Measurements from ENCODE around the gene SSH3. TPM values are rescaled to one million over a fixed set of nuclear protein-coding genes. Genes with fewer than 3 reads are reported as not detected.

SSH3 gene
- total and polyA plus RNA-seq, 11 donors: 8.1 to 23.9 (median 15.8) TPM

GRCh38 chr11:67349036-67349435 is 45.7 kb downstream of the SSH3 start:
- DNase-seq (no peak), ATAC-seq (no peak)
- TF ChIP-seq CTCF (IDR thresholded peaks at IDR 0.05) (no peak), POLR2A (IDR thresholded peaks at IDR 0.05) (no peak)
- H3K9me3 ChIP-seq: no peaks in the 10 kb centered on the region
- no peaks in the 10 kb centered on the region for H3K27me3 ChIP-seq
- 69 to 77% (median 74%) methylated on average over 5 of the region's 5 CpGs for WGBS, 4 donors
- peaks cover 0 to 4% (median 0%) of the 10 kb centered on the region in 9 donors for H3K36me3 ChIP-seq
- H3K27ac ChIP-seq: peak overlapping the region in 1 of 12 donors; percentile 30
- intact Hi-C loops (cut with DNase I): loop anchor here in 6 of 10 donors (5.0 kb wide), 1 partner anchor 33 kb away; no protein-coding TSS in a partner anchor
- no peak overlapping the region for H3K4me3 ChIP-seq
- peaks cover 2 to 43% (median 31%) of the 10 kb centered on the region in 12 donors for H3K4me1 ChIP-seq

GRCh38 chr11:67349457-67349856 is 46.1 kb downstream of the SSH3 start:
- Histone ChIP-seq H3K4me1 (peaks cover 2 to 48% (median 35%) of the 10 kb centered on the region in 12 donors), H3K36me3 (peaks cover 0 to 4% (median 0%) of the 10 kb centered on the region in 9 donors), H3K4me3 (no peak overlapping the region), H3K27ac (peak overlapping the region in 2 of 12 donors; percentile 3 to 30), H3K27me3 (no peaks in the 10 kb centered on the region), H3K9me3 (no peaks in the 10 kb centered on the region)
- ATAC-seq: no peak
- TF ChIP-seq CTCF (IDR thresholded peaks at IDR 0.05) (no peak), POLR2A (IDR thresholded peaks at IDR 0.05) (no peak)
- 70 to 76% (median 73%) methylated on average over 2 of the region's 2 CpGs for WGBS, 4 donors
- intact Hi-C loops (cut with DNase I): loop anchor here in 6 of 10 donors (5.0 kb wide), 1 partner anchor 33 kb away; no protein-coding TSS in a partner anchor
- DNase-seq: no peak

DNA sequence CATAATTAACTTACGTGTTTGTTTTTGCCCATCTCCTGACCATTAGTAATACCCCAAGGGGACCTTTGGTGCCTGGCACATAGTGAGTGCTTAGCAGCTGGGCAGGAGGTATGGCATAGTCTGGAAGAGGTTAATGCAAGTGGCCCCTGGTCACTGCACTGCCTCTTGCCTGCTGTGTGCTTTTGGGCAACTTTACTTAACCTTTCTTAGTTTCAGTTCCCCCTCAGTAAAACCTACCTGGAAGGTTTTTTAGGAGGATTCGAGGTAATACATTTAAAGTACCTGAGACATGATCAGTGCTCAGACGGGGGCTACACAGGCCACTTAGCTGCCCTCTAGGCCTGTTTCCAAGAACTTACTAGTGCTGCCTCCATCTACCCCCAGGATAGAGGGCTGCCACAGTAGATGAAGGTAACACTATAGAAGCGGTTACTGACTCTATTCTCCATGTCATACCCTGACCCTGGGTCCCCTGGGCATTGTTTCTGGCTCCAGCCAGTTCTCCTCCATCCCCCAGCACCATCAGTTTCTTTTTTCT is 46.7 kb downstream of the SSH3 start:
- ATAC-seq (no peak), DNase-seq (no peak)
- H3K36me3 ChIP-seq: peaks cover 0 to 4% (median 0%) of the 10 kb centered on the region in 9 donors
- 83 to 91% (median 85%) methylated on average over 4 of the region's 4 CpGs for WGBS, 4 donors
- TF ChIP-seq CTCF (IDR thresholded peaks at IDR 0.05) (no peak), POLR2A (IDR thresholded peaks at IDR 0.05) (no peak)
- no peaks in the 10 kb centered on the region for H3K27me3 ChIP-seq
- H3K27ac ChIP-seq: peak overlapping the region in 2 of 12 donors; percentile 3 to 30
- H3K4me1 ChIP-seq: peaks cover 3 to 53% (median 40%) of the 10 kb centered on the region in 12 donors
- H3K9me3 ChIP-seq: no peaks in the 10 kb centered on the region
- H3K4me3 ChIP-seq: no peak overlapping the region
- intact Hi-C loops (cut with DNase I): loop anchor here in 6 of 10 donors (5.0 kb wide), 1 partner anchor 32 kb away; no protein-coding TSS in a partner anchor

DNA sequence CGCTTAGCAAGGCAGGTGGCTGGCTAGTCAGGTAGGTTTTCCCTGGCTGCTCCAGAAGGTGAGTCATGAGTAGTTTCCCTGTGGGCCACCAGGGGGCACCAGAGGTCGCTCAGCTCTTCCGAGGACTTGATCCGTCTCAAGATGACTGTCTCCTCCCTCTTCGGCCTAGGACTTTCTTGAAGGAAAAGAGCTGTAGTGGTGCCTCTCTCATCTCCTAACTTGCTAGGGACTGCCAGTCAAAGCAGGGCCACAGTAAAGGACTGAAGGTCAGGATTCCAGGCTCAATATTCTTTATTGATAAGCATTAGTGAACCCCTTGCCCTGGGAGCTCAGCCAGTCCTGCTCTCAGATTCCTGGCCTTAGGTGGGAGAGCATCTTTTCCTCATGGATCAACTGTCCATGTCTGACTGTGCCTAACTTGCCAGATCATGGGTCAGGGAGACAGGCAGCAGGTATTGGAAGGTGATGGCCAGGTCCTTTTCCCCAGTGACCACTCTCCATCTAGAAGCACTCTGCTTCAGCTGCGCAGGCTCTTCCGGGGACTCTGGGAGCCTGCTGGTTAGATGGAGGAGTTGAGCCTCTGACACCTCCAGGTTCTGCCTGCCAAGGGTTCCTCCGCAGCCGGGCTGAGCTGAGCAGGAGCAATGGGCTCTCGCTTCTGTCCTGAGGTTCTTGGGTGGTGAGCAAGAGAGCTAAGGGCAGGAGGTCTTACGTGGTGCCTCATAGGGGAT is 48.1 kb downstream of the SSH3 start:
- DNase-seq (peak in 1 of 5 donors; percentile 63), ATAC-seq (no peak)
- no peaks in the 10 kb centered on the region for H3K27me3 ChIP-seq
- TF ChIP-seq CTCF (IDR thresholded peaks at IDR 0.05) (peak; percentile 90 to 98 (median 96)), POLR2A (IDR thresholded peaks at IDR 0.05) (no peak)
- peaks cover 8 to 66% (median 51%) of the 10 kb centered on the region in 12 donors for H3K4me1 ChIP-seq
- H3K27ac ChIP-seq: peak overlapping the region in 11 of 12 donors; percentile 38 to 100 (median 99)
- intact Hi-C loops (cut with DNase I): loop anchor here in 2 of 10 donors (2.0 kb wide), 2 partner anchors 153 to 157 kb away; partner anchors contain the start of genes CDK2AP2 (in 1 of the 2) and PITPNM1 (in 1 of the 2)
- 54 to 56% (median 55%) methylated on average over 10 to 11 of the region's 11 CpGs for WGBS, 4 donors
- H3K4me3 ChIP-seq: peak overlapping the region in 5 of 12 donors; percentile 11 to 88 (median 15)
- peaks cover 0 to 4% (median 0%) of the 10 kb centered on the region in 9 donors for H3K36me3 ChIP-seq
- H3K9me3 ChIP-seq: no peaks in the 10 kb centered on the region
